Keratinocyte (primary cell): ENCODE data around the gene ATG9B. TPM values are rescaled to one million over a fixed set of nuclear protein-coding genes. Genes with fewer than 3 reads are reported as not detected.
A peak's percentile ranks its signal among the peaks of the same experiment; 100 is the strongest.

ENCODE experiments used
- DNase-seq: peaks from one replicate; pipeline ENCODE4 v3.0.0-alpha.2; 2011; ENCODE audit warnings: low read depth, missing footprints, low spot score
- FAIRE-seq: peaks from 2 replicates; lab custom pipeline; 2011; peaks lifted over from hg19 to GRCh38; lab: Jason Lieb, UNC
- H2AFZ ChIP-seq: 2 replicates; pipeline ENCODE4 v1.6.0; 2012; ENCODE audit warnings: low read length, control low read depth, inconsistent platforms; ENCODE audit not compliant: control insufficient read depth
- H3K27ac ChIP-seq: 2 replicates; pipeline ENCODE4 v1.5.1; 2011; ENCODE audit warnings: low read length; ENCODE audit not compliant: control insufficient read depth, insufficient read depth
- H3K27me3 ChIP-seq: 3 replicates; pipeline ENCODE4 v1.6.0; 2011; ENCODE audit warnings: low read length; ENCODE audit not compliant: control insufficient read depth, insufficient read depth; ENCODE audit errors: extremely low read depth
- H3K36me3 ChIP-seq, 2 experiments: 2 replicates in 1 of 2; 3 replicates in 1 of 2; pipeline ENCODE4 v1.5.1; 2011; ENCODE audit warnings: low read length in 2 of 2, mild to moderate bottlenecking in 1 of 2; ENCODE audit not compliant: control insufficient read depth in 2 of 2, insufficient read depth in 2 of 2; ENCODE audit errors: extremely low read depth in 1 of 2
- H3K4me1 ChIP-seq: 3 replicates; pipeline ENCODE4 v1.5.1; 2011; ENCODE audit warnings: low read length; ENCODE audit not compliant: control insufficient read depth, insufficient read depth; ENCODE audit errors: extremely low read depth
- H3K4me2 ChIP-seq: 3 replicates; pipeline ENCODE4 v1.6.0; 2011; ENCODE audit warnings: low read depth, low read length; ENCODE audit not compliant: control insufficient read depth, insufficient read depth; ENCODE audit errors: extremely low read depth
- H3K4me3 ChIP-seq, 3 experiments: fragments of 200-600 bp in 1 of 3; sonication (generic) in 1 of 3; 2 replicates in 2 of 3; 3 replicates in 1 of 3; pipeline ENCODE4 v1.5.1; 2011 to 2016; ENCODE audit warnings: low read length in 3 of 3, mild to moderate bottlenecking in 3 of 3, control low read depth in 2 of 3, inconsistent platforms in 1 of 3, low read depth in 1 of 3, mixed read lengths in 1 of 3, mixed run types in 1 of 3, moderate library complexity in 1 of 3; ENCODE audit not compliant: control insufficient read depth in 2 of 3, insufficient read depth in 2 of 3; ENCODE audit errors: extremely low read depth in 1 of 3
- H3K79me2 ChIP-seq: 2 replicates; pipeline ENCODE4 v1.6.0; 2012; ENCODE audit warnings: low read length; ENCODE audit not compliant: control insufficient read depth, insufficient read depth
- H3K9ac ChIP-seq: 3 replicates; pipeline ENCODE4 v1.6.0; 2011; ENCODE audit warnings: low read length; ENCODE audit not compliant: control insufficient read depth, insufficient read depth; ENCODE audit errors: extremely low read depth
- H3K9me1 ChIP-seq: 3 replicates; pipeline ENCODE4 v1.6.0; 2011; ENCODE audit warnings: low read length; ENCODE audit not compliant: control insufficient read depth, insufficient read depth; ENCODE audit errors: extremely low read depth
- H3K9me3 ChIP-seq: 2 replicates; pipeline ENCODE4 v1.5.1; 2012; ENCODE audit warnings: low read depth, low read length; ENCODE audit not compliant: control insufficient read depth
- H4K20me1 ChIP-seq: 3 replicates; pipeline ENCODE4 v1.6.0; 2011; ENCODE audit warnings: low read length; ENCODE audit not compliant: control insufficient read depth, insufficient read depth; ENCODE audit errors: extremely low read depth
- EZH2 ChIP-seq: IDR thresholded peaks from one replicate; pipeline ENCODE4 v1.6.1; 2012; ENCODE audit warnings: inconsistent platforms, mild to moderate bottlenecking, low read length, moderate library complexity
- dilution Hi-C: fragments of 300-500 bp; cut with MboI; formaldehyde crosslinking; loops from one replicate; pipeline ENCODE4 v1.7.0; 2020; ENCODE audit warnings: low sequenced_read_pairs; ENCODE audit not compliant: extremely low pct_ligation_motif_present
- polyA plus RNA-seq, 5 experiments: library from polyadenylated mRNA; depleted of rRNA in 3 of 5; stranded (reverse) in 3 of 5; stranded (forward) in 1 of 5; unstranded in 1 of 5; fragments of >200 nt; gene quantifications; 1 replicate in 1 of 5; 2 replicates in 3 of 5; 3 replicates in 1 of 5; pipeline versions ENCODE4 v1.2.1 to v1.2.3, GENCODE V29; 2011 to 2012; ENCODE audit warnings: missing spikeins in 2 of 5, low read depth in 1 of 5, low replicate concordance in 1 of 5
- TF ChIP-seq, protein P1 (sequence below), 3 experiments: IDR thresholded peaks in 1 of 3; conservative IDR thresholded peaks in 1 of 3; optimal IDR thresholded peaks in 1 of 3; 2 replicates in 2 of 3; 3 replicates in 1 of 3; pipeline versions ENCODE3 to v1.5.1; 2011; ENCODE audit warnings: low read length in 3 of 3, mild to moderate bottlenecking in 3 of 3, moderate library complexity in 2 of 3, control low read depth in 1 of 3, inconsistent platforms in 1 of 3; ENCODE audit not compliant: insufficient read depth in 2 of 3; ENCODE audit errors: extremely low read depth in 1 of 3

The ATG9B gene
- polyA plus RNA-seq, 1 donor (not counting 4 experiments of a cell fraction or from before 2014, with no cell fraction given): 0.12 TPM

GRCh38 chr7:151018421-151019129 lies 5.7 kb downstream of the ATG9B start:
- H3K9ac ChIP-seq: no peak overlapping the region
- no peak overlapping the region for H3K4me3 ChIP-seq
- DNase-seq (no peak), FAIRE-seq (no peak)
- dilution Hi-C loops: no loop called here
- peaks cover 43% of the 10 kb centered on the region for H3K27me3 ChIP-seq
- no peaks in the 10 kb centered on the region for H3K9me1 ChIP-seq
- no peaks in the 10 kb centered on the region for H3K79me2 ChIP-seq
- peaks cover 4% of the 10 kb centered on the region for H3K4me1 ChIP-seq
- H3K36me3 ChIP-seq: no peaks in the 10 kb centered on the region
- H3K9me3 ChIP-seq: no peaks in the 10 kb centered on the region
- H2AFZ ChIP-seq: peak overlapping the region; percentile 30
- H3K27ac ChIP-seq: no peak overlapping the region
- peak overlapping the region; percentile 56 for H3K4me2 ChIP-seq
- H4K20me1 ChIP-seq: no peaks in the 10 kb centered on the region
- TF ChIP-seq EZH2: peak; percentile 79
- TF ChIP-seq, protein P1, sequence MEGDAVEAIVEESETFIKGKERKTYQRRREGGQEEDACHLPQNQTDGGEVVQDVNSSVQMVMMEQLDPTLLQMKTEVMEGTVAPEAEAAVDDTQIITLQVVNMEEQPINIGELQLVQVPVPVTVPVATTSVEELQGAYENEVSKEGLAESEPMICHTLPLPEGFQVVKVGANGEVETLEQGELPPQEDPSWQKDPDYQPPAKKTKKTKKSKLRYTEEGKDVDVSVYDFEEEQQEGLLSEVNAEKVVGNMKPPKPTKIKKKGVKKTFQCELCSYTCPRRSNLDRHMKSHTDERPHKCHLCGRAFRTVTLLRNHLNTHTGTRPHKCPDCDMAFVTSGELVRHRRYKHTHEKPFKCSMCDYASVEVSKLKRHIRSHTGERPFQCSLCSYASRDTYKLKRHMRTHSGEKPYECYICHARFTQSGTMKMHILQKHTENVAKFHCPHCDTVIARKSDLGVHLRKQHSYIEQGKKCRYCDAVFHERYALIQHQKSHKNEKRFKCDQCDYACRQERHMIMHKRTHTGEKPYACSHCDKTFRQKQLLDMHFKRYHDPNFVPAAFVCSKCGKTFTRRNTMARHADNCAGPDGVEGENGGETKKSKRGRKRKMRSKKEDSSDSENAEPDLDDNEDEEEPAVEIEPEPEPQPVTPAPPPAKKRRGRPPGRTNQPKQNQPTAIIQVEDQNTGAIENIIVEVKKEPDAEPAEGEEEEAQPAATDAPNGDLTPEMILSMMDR (optimal IDR thresholded peaks at IDR 0.05 in 1 of 3, IDR thresholded peaks at IDR 0.05 in 1 of 3, conservative IDR thresholded peaks at IDR 0.05 in 1 of 3; ENCODE audit: extremely low read depth in 1 of 3, insufficient read depth in 2 of 3, low read length in 3 of 3): no peak

GRCh38 chr7:151017953-151018420 lies 6.3 kb downstream of the ATG9B start:
- H3K4me1 ChIP-seq: peaks cover 7% of the 10 kb centered on the region
- no peak overlapping the region for H3K9ac ChIP-seq
- TF ChIP-seq, protein P1 (optimal IDR thresholded peaks at IDR 0.05 in 1 of 3, IDR thresholded peaks at IDR 0.05 in 1 of 3, conservative IDR thresholded peaks at IDR 0.05 in 1 of 3; ENCODE audit: extremely low read depth in 1 of 3, insufficient read depth in 2 of 3, low read length in 3 of 3): peak; percentile 68 to 96 (median 95)
- TF ChIP-seq EZH2: no peak
- no peak overlapping the region for H3K4me3 ChIP-seq
- H2AFZ ChIP-seq: no peak overlapping the region
- H3K4me2 ChIP-seq: peak overlapping the region; percentile 56
- no peaks in the 10 kb centered on the region for H4K20me1 ChIP-seq
- DNase-seq (no peak), FAIRE-seq (no peak)
- H3K36me3 ChIP-seq: no peaks in the 10 kb centered on the region
- peaks cover 47% of the 10 kb centered on the region for H3K27me3 ChIP-seq
- H3K9me1 ChIP-seq: no peaks in the 10 kb centered on the region
- H3K9me3 ChIP-seq: no peaks in the 10 kb centered on the region
- dilution Hi-C loops: no loop called here
- H3K79me2 ChIP-seq: no peaks in the 10 kb centered on the region
- H3K27ac ChIP-seq: no peak overlapping the region
